SW480 (cell line): ENCODE results near the gene RUFY2.

Source experiments
- DNase-seq: peaks from one replicate; pipeline ENCODE4 v3.0.0-alpha.2; 2016; ENCODE audit warnings: low spot score

Gene RUFY2

GRCh38 chr10:68364101-68364886 is 42.8 kb downstream of the RUFY2 start:
- no peak for DNase-seq

DNA sequence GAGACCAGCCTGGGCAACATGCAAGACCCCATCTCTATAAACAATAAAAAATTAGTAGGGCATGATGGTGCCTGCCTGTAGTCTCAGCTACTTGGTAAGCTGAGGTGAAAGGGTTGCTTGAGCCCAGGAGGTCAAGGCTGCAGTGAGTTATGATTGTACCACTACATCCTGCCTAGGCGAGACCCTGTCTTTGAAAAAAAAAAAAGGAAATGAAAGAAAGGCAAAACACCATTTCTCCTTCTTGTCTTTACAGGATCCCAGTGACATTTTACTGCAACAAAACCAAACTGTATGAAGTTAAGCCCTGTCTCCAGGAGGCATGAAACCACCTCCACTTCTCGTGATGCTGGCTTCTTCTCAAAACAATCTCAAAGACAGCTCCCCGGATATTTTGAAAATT is 44.5 kb downstream of the RUFY2 start:
- DNase-seq: no peak

DNA sequence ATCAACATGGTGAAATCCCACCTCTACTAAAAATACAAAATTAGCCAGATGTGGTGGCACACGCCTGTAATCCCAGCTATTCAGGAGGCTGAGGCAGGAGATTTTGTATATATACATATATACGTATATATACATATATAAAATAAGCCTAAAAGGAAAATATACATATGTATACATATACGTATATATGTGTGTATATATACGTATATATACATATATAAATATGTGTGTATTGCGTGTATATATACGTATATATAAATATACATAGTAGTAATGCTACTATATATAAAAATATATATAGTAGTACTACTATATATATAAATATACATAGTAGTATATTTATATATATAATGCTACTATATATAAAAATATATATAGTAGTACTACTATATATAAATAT is 47.9 kb downstream of the RUFY2 start:
- no peak for DNase-seq

DNA sequence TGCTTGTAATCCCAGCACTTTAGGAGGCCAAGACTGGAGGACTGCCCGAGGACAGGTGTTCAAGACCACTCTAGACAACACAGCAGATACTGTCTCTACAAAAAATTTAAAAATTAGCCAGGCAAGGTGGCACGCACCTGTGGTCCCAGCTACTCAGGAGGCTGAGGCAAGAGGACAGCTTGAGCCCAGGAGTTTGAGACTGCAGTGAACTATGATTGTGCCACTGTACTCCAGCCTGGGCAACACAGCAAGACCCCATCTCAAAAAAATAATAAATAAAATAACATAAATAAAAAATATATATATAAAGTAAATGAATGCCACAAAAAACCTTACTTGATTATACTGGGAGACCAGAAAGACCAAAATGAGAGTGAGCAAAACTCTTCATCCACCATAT is 53.5 kb downstream of the RUFY2 start:
- no peak for DNase-seq

DNA sequence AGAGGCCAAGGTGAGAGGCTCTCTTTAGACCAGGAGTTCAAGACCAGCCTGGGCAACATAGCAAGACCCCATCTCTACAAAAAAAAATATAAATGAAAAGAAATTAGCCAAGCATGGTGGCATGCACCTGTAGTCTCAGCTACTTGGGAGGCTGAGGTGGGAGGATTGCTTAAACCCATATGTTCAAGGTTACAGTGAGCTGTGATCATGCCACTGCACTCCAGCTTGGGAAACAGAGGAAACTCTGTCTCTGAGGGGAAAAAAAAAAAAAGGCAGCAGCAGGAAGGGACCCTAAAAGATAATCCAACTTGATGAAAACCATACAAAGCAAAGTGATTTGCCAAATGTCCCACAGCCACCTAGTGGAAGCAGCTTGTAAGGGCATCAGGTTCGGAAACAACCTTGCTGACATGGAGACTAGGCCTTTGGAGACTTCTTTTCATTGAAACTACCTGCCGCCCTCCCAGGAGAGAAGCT is 58.8 kb downstream of the RUFY2 start:
- peak; percentile 46 for DNase-seq

DNA sequence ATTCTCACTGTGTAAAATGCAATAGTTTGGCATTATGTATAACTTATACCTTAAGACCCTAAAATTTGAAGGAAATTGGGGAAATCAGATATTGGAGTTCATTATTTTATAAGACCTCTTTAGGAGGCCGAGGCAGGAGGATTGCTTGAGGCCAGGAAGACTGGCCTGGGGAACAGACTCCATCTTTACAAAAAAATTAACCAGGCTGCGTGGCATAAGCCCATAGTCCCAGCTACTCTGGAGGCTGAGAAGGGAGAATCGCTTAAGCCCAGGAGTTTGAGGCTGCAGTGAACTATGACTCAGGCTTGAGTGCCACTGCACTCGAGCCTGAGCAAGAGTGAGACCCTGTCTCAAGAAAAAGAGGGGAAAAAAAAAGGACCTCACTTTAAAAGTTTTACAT is 60.3 kb downstream of the RUFY2 start:
- DNase-seq: no peak

GRCh38 chr10:68345621-68346020 is 61.5 kb downstream of the RUFY2 start:
- DNase-seq: no peak

DNA sequence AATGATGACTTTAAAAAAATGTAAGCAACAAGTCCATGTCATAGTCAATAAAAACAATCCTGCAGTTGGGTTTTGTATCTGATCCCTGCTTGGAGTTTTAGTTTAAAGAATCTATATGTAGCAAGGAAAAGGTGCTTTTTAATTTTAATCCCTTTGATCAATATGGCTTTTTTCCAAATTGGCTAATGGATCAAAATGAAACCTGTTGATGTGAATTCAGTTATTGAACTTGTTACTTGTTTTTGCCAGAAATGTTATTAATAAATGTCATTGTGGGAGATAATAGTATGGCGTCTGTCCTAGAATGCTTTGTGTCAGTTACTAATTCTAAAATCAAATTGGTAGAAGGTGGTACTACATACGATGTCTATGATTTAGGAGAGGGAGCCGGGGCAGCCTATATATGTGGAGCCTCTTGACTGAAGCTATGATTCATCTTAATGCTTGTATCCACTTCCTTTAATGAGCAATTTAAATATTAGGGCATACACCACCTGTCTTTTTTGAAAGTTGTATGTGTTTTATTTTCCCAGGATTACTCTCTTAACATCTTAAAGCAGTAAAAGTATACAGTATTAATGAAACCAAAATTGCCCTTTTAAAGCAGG is 64.1 kb downstream of the RUFY2 start:
- DNase-seq: no peak

DNA sequence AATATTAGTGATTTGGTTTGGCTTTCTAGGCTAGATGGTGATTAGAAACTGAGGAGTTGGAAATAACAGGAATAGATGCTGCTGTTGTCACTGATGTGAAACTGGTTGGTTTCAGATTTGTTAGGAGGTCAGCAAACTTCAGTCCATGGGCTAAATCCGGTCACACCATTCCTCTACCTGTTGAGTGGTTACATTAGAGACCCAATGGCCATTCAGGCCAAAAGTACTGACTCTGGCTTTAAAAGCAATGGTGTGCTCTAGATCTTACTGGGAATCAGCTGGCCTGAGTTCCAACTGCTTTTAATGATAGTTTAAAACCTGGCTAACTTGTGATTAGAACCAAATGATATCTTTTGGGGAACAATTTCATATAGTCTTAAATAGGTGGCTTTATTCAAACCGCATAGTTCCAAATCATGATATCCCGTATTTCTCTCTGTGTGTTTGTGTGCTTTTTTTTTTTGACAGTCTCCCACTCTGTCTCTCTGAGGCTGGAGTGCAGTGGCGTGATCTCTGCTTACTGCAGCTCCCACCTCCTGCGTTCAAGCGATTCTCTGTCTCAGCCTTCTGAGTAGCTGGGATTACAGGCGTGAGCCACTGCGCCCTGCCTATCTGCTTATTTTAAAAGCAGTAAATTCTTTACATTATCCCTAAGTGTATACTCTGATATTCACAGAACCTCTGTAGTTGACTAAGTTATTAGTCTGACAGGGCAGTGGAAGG is 66.6 kb downstream of the RUFY2 start:
- no peak for DNase-seq

GRCh38 chr10:68336754-68337351 is 70.2 kb downstream of the RUFY2 start:
- no peak for DNase-seq

DNA sequence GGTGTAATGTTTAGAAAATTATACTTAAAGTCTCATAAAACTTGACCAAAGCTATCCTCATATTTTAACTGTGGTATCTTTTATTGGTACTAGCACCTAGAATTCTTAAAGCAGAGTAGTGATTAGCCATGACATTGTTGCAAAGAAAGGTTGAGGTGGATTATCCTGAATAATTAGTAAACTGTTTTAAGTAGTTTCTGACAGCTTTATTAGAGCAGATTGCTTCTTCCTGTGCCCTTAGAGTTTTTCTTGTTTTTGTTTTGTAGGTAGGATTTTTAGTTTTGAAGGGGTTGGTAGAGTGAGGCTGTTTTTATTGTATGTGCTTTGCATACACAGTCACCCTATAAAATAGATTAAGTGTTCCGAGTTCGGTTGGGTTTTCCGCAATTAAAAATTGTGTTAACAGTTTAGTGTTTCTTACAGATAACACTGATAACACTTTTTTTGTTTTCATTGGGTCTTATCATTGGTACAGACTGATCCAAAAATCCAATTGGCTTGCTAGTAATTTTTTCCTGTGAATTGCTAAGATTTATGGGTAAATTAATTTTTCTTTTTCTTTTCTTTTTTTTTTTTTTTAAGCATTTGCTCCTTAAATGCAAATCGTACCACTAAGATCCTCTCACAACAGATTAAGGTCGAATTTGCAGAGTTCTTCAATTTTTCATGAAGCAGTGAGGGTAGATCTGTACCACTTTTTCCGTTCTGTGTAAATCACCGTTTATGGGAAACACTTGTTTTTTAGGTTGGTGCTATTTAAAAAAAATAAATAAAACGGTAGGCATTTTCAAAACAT is 72.2 kb downstream of the RUFY2 start:
- DNase-seq: no peak

DNA sequence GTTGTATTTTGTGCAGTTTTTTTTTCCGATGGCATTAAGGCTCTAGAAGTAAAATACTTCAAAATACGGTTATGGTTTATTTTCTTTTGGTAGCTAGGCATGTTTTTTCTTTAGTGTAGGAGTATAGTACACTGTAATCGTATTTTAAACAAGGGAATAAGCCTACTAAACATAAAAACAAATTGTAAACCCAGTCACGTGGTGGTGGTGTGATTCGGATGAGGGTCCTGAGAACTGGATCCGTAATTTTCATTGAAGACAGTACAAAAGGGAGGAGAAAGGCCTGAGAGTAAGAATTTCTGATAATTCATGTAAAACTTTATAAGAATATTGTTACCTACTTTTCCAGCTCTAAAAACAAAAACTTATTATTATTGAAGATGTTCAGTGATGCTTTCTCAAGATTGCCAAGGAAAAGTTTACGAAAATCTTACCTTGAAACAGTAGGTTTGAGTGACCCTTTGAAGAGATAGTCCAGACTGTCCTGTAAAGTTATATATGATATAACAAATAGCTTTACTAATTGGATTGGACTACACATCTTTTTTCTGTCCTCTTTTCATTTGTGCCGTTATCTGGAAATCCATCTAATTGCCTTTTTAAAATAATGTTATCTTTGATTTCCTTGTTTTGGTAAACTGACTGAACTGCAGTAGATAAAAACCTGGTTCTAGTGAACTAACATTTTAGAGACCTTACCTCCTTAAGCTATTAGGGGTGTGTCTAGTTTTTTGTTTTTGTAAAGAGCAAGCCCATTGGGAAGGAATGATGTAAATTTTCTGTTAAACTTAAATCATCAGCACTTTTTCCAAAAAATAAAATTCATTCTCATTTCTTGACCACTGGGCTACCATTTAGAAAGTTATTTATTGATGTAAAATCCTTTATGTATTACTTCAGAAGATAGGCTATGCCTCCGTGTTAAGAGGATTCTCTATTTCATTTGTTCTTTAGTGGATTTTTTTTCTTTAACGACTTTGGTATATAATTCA is 73.3 kb downstream of the RUFY2 start:
- no peak for DNase-seq

- no peak for DNase-seq
These were observed 74.0 kb downstream of the RUFY2 start for GRCh38 chr10:68333058-68333395.

DNA sequence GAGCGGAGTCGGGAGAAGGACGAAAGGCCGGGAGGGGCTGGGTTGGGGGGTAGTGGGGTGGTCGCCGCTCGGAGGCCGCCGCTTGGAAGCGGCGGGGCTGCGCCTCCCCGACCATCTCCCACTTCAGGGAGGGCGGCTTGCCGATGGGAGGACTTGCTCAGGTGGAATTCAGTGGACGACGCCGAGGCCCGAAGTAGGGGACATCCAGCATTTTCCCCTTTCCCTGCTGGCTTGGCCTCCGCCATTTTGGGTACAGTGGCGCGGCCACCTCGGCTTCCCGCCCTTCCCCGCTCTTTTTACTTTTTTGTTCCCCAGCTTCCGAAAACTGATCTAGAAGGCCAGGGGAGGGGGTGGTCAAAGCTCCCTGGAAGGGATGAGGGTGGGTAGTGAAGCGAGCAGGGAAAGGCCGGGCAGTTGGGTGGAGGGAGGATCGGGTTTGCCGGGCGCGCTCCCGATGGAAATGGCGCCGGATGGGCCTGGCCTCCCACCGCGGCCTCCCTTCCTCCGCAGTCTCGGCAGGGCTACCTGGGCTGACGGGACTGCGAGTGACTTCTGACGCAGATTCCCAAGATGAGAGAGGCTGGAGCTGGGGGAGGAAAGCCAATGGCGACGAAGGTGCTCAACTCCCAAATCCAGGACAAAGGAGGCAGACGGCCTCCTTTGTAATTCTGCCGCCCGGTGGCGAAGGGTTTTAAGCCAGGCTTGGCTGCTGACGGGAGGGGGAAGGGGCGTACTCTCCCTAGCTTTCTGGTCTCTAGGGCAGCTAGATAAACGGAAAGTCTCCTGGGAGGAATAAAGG is 74.6 kb downstream of the RUFY2 start, which contains the start of gene PBLD:
PBLD (minus strand) TSS at position 670 of the 799 bp plus-strand sequence. CDS start 26,084 bp downstream, outside the sequence.
- DNase-seq: peak; percentile 80

- peak; percentile 96 for DNase-seq
These were observed 75.4 kb downstream of the RUFY2 start, which contains the start of gene HNRNPH3 for GRCh38 chr10:68331455-68332258. Gene HNRNPH3, plus strand, starts transcription at chr10:68332064. Its CDS starts 5,158 bp downstream, at chr10:68337222.

GRCh38 chr10:68330852-68331454 is 76.1 kb downstream of the RUFY2 start:
- peak; percentile 32 for DNase-seq

DNA sequence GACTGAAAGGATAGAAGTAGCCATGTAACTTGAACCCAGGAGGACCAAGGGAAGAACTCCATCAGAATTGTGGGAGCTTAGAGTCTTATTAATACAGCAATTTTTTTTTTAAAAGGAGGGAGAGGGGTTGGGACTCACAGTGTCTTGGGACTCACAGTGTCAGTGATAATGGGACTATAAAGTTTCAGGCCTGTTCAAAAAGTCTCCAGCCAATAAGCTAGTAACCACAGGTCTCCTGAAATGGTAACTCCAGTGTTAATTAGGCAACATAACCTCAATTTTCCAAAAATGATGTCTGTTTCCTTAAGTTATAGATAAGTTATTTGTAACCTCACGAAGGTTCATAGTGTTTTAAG is 77.6 kb downstream of the RUFY2 start:
- DNase-seq: no peak
